Lower leg skin (tissue), 3 donors: ENCODE data around the gene CPPED1.

Source experiments
- POLR2A ChIP-seq, 2 donors: fragments of 450-650 bp; IDR thresholded peaks; one replicate each; pipeline ENCODE4 v1.6.1; 2016 to 2017; ENCODE audit warnings: antibody characterized with exemption in 2 of 2, mild to moderate bottlenecking in 1 of 2, moderate library complexity in 1 of 2
- TF ChIP-seq, protein P1 (sequence below), 3 donors: fragments of 450-650 bp; IDR thresholded peaks; one replicate each; pipeline ENCODE4 v1.5.1; 2016; ENCODE audit warnings: antibody characterized with exemption in 3 of 3, mild to moderate bottlenecking in 3 of 3, moderate library complexity in 2 of 3

GRCh38 chr16:12737563-12737962, 66.1 kb downstream of the CPPED1 start:
- TF ChIP-seq, protein P1, sequence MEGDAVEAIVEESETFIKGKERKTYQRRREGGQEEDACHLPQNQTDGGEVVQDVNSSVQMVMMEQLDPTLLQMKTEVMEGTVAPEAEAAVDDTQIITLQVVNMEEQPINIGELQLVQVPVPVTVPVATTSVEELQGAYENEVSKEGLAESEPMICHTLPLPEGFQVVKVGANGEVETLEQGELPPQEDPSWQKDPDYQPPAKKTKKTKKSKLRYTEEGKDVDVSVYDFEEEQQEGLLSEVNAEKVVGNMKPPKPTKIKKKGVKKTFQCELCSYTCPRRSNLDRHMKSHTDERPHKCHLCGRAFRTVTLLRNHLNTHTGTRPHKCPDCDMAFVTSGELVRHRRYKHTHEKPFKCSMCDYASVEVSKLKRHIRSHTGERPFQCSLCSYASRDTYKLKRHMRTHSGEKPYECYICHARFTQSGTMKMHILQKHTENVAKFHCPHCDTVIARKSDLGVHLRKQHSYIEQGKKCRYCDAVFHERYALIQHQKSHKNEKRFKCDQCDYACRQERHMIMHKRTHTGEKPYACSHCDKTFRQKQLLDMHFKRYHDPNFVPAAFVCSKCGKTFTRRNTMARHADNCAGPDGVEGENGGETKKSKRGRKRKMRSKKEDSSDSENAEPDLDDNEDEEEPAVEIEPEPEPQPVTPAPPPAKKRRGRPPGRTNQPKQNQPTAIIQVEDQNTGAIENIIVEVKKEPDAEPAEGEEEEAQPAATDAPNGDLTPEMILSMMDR (IDR thresholded peaks at IDR 0.05): no peak
- no peak for TF ChIP-seq POLR2A (IDR thresholded peaks at IDR 0.05)
